Putamen (tissue), 1 donor: ENCODE data around the gene MNAT1.
"Not testable (repeated sequence)": the region's sequence is repeated elsewhere in the genome, so short reads cannot be mapped to it uniquely, and the experiment has no call there.

ENCODE experiments used
- DNase-seq: peaks from one replicate; pipeline ENCODE4 v3.0.0-alpha.2; 2016; ENCODE audit warnings: low spot score

The MNAT1 gene

GRCh38 chr14:60805841-60806430 is 71.4 kb downstream of the MNAT1 start:
- no peak for DNase-seq

- DNase-seq, result no peak
Measured at GRCh38 chr14:60807247-60807646, 72.7 kb downstream of the MNAT1 start.

GRCh38 chr14:60807971-60808370 is 73.4 kb downstream of the MNAT1 start:
- DNase-seq, result no peak

- no peak for DNase-seq
Measured at GRCh38 chr14:60812987-60813386, 78.4 kb downstream of the MNAT1 start.

GRCh38 chr14:60815371-60815770 is 80.8 kb downstream of the MNAT1 start:
- DNase-seq, result no peak

GRCh38 chr14:60817113-60817512 is 82.6 kb downstream of the MNAT1 start:
- DNase-seq, result no peak

- DNase-seq, result no peak
Measured at GRCh38 chr14:60819575-60819974, 85.0 kb downstream of the MNAT1 start.

GRCh38 chr14:60838601-60839000 is 104.0 kb downstream of the MNAT1 start:
- no peak for DNase-seq

GRCh38 chr14:60839057-60839456 is 104.5 kb downstream of the MNAT1 start:
- no peak for DNase-seq

- DNase-seq, result no peak
Measured at GRCh38 chr14:60839657-60840056, 105.1 kb downstream of the MNAT1 start.

- no peak for DNase-seq
Measured at GRCh38 chr14:60840313-60840712, 105.8 kb downstream of the MNAT1 start.

- DNase-seq, result no peak
Measured at GRCh38 chr14:60845523-60845922, 111.0 kb downstream of the MNAT1 start.

- DNase-seq, result no peak
Measured at GRCh38 chr14:60848066-60848465, 113.5 kb downstream of the MNAT1 start.

- not testable (repeated sequence) for DNase-seq
Measured at GRCh38 chr14:60851692-60852091, 117.1 kb downstream of the MNAT1 start.

GRCh38 chr14:60856111-60856510 is 121.5 kb downstream of the MNAT1 start:
- DNase-seq, result no peak

GRCh38 chr14:60859525-60859924 is 125.0 kb downstream of the MNAT1 start:
- DNase-seq, result no peak

- no peak for DNase-seq
Measured at GRCh38 chr14:60861545-60862140, 127.1 kb downstream of the MNAT1 start.

- DNase-seq, result no peak
Measured at GRCh38 chr14:60862283-60862682, 127.7 kb downstream of the MNAT1 start.

- no peak for DNase-seq
Measured at GRCh38 chr14:60863249-60863648, 128.7 kb downstream of the MNAT1 start.

- DNase-seq, result no peak
Measured at GRCh38 chr14:60865378-60866127, 131.0 kb downstream of the MNAT1 start.

- no peak for DNase-seq
Measured at GRCh38 chr14:60867503-60868172, 133.1 kb downstream of the MNAT1 start.

GRCh38 chr14:60878121-60878520 is 143.6 kb downstream of the MNAT1 start:
- DNase-seq, result no peak

GRCh38 chr14:60878536-60878935 is 144.0 kb downstream of the MNAT1 start:
- DNase-seq, result no peak
